NCI-H2171 treated with DMSO at 0.1 percent for 48 hours (cell line): Measurements from ENCODE around the gene NRG3.

ENCODE experiments used
- DNase-seq: peaks from one replicate; lab custom pipeline; 2025; lab: John Stamatoyannopoulos, UW

Gene NRG3

GRCh38 chr10:81884856-81885255, 9.9 kb downstream of the NRG3 start:
- DNase-seq, result no peak

GRCh38 chr10:81885491-81885890, 10.5 kb downstream of the NRG3 start:
- no peak for DNase-seq

- DNase-seq, result no peak
Measured at GRCh38 chr10:81886939-81887338, 11.9 kb downstream of the NRG3 start.

- no peak for DNase-seq
Measured at GRCh38 chr10:81889181-81889769, 14.3 kb downstream of the NRG3 start.

- DNase-seq, result no peak
Measured at GRCh38 chr10:81894616-81895015, 19.6 kb downstream of the NRG3 start.

GRCh38 chr10:81898518-81898917, 23.5 kb downstream of the NRG3 start:
- no peak for DNase-seq

- DNase-seq, result no peak
Measured at GRCh38 chr10:81900989-81901388, 26.0 kb downstream of the NRG3 start.

- no peak for DNase-seq
Measured at GRCh38 chr10:81903472-81903871, 28.5 kb downstream of the NRG3 start.

GRCh38 chr10:81905161-81905560, 30.2 kb downstream of the NRG3 start:
- no peak for DNase-seq

GRCh38 chr10:81909453-81909852, 34.5 kb downstream of the NRG3 start:
- no peak for DNase-seq

- no peak for DNase-seq
Measured at GRCh38 chr10:81911328-81911727, 36.3 kb downstream of the NRG3 start.

- DNase-seq, result no peak
Measured at GRCh38 chr10:81914736-81915503, 39.9 kb downstream of the NRG3 start.

- DNase-seq, result no peak
Measured at GRCh38 chr10:81915504-81915897, 40.5 kb downstream of the NRG3 start.

- DNase-seq, result no peak
Measured at GRCh38 chr10:81917666-81918065, 42.7 kb downstream of the NRG3 start.

- DNase-seq, result no peak
Measured at GRCh38 chr10:81918766-81919165, 43.8 kb downstream of the NRG3 start.

GRCh38 chr10:81920213-81920829, 45.3 kb downstream of the NRG3 start:
- DNase-seq, result no peak

- no peak for DNase-seq
Measured at GRCh38 chr10:81928119-81928518, 53.1 kb downstream of the NRG3 start.

GRCh38 chr10:81943583-81943982, 68.6 kb downstream of the NRG3 start:
- no peak for DNase-seq

GRCh38 chr10:81944609-81945008, 69.6 kb downstream of the NRG3 start:
- no peak for DNase-seq

- no peak for DNase-seq
Measured at GRCh38 chr10:81949283-81949682, 74.3 kb downstream of the NRG3 start.

- DNase-seq, result no peak
Measured at GRCh38 chr10:81950358-81950757, 75.4 kb downstream of the NRG3 start.

- no peak for DNase-seq
Measured at GRCh38 chr10:81953420-81953819, 78.4 kb downstream of the NRG3 start.

GRCh38 chr10:81957976-81958375, 83.0 kb downstream of the NRG3 start:
- no peak for DNase-seq
